Epithelial cell of esophagus (primary cell): ENCODE data around the gene CHN2.

Experiments used
- DNase-seq: peaks from one replicate; pipeline ENCODE4 v3.0.0; 2010; ENCODE audit warnings: low read depth
- H3K4me3 ChIP-seq: 2 replicates; pipeline ENCODE4 v1.5.1; 2011; ENCODE audit warnings: mild to moderate bottlenecking, low read length, control low read depth
- CTCF ChIP-seq: IDR thresholded peaks from 2 replicates; pipeline ENCODE4 v1.5.1; 2011; ENCODE audit warnings: low read depth, mild to moderate bottlenecking, low read length, control low read depth, inconsistent platforms; ENCODE audit not compliant: insufficient read depth; ENCODE audit errors: missing control alignments

Gene CHN2

GRCh38 chr7:29445736-29446135 is 251.2 kb downstream of the CHN2 start:
- TF ChIP-seq CTCF, result no peak
- no peak for DNase-seq
- H3K4me3 ChIP-seq, result no peak overlapping the region

- no peak overlapping the region for H3K4me3 ChIP-seq
- no peak for TF ChIP-seq CTCF
- no peak for DNase-seq
Measured at GRCh38 chr7:29447828-29448227, 253.3 kb downstream of the CHN2 start.

GRCh38 chr7:29449569-29450260 is 255.1 kb downstream of the CHN2 start:
- no peak overlapping the region for H3K4me3 ChIP-seq
- DNase-seq, result peak; percentile 56
- TF ChIP-seq CTCF, result no peak

- DNase-seq, result no peak
- no peak overlapping the region for H3K4me3 ChIP-seq
- no peak for TF ChIP-seq CTCF
Measured at GRCh38 chr7:29453021-29453420, 258.4 kb downstream of the CHN2 start.

GRCh38 chr7:29454464-29454863 is 259.9 kb downstream of the CHN2 start:
- no peak overlapping the region for H3K4me3 ChIP-seq
- no peak for TF ChIP-seq CTCF
- no peak for DNase-seq

- no peak overlapping the region for H3K4me3 ChIP-seq
- TF ChIP-seq CTCF, result no peak
- peak; percentile 58 for DNase-seq
Measured at GRCh38 chr7:29454899-29455451, 260.4 kb downstream of the CHN2 start.

GRCh38 chr7:29457141-29457561 is 262.6 kb downstream of the CHN2 start:
- H3K4me3 ChIP-seq, result no peak overlapping the region
- DNase-seq, result no peak
- no peak for TF ChIP-seq CTCF
